Renal cortex interstitium (tissue), 11 donors: Measurements from ENCODE around the gene HBA2. TPM values are rescaled to one million over a fixed set of nuclear protein-coding genes. Genes with fewer than 3 reads are reported as not detected.

Experiments used
- DNase-seq, 11 donors: peaks; one replicate each; pipeline ENCODE4 v3.0.0-alpha.2; 2013; ENCODE audit warnings: low read depth in 9 of 11, low spot score in 4 of 11; ENCODE audit errors: extremely low read depth in 1 of 11
- polyA plus RNA-seq, 3 donors: library from polyadenylated mRNA; unstranded; fragments of 120-200 nt; gene quantifications; one replicate each; pipeline ENCODE4 v1.2.1, GENCODE V29; 2013; ENCODE audit not compliant: insufficient read length in 3 of 3

The HBA2 gene
- polyA plus RNA-seq, 3 donors, result 873 to 1,661 (median 1,303) TPM

GRCh38 chr16:212999-213398, 40.3 kb downstream of the HBA2 start:
- no peak for DNase-seq

GRCh38 chr16:220021-220420, 47.3 kb downstream of the HBA2 start:
- DNase-seq, result no peak

Other genes with a start within 250 kb of the HBA2 start
- 10 to 100 TPM; 11.4 to 14.6 (median 12.5) TPM for gene POLR3K, start 119.3 kb upstream of the HBA2 start, polyA plus RNA-seq
- 10 to 100 TPM; 36.0 to 47.0 (median 36.2) TPM for gene SNRNP25, start 119.0 kb upstream of the HBA2 start, polyA plus RNA-seq
- 10 to 100 TPM; 22.0 to 30.6 (median 25.7) TPM for gene RHBDF1, start 100.2 kb upstream of the HBA2 start, polyA plus RNA-seq
- gene MPG, start 94.7 kb upstream of the HBA2 start, polyA plus RNA-seq, result 10 to 100 TPM; 15.3 to 27.1 (median 26.7) TPM
- 10 to 100 TPM; 28.6 to 31.4 (median 31.2) TPM for gene NPRL3, start 34.2 kb upstream of the HBA2 start, polyA plus RNA-seq
- 1 to 10 TPM in 2 of 3 donors, not detected in 1; 1.4 to 1.6 TPM for gene HBZ, start 20.2 kb upstream of the HBA2 start, polyA plus RNA-seq
- 1 to 10 TPM; 5.0 to 5.2 (median 5.0) TPM for gene HBM, start 6.9 kb upstream of the HBA2 start, polyA plus RNA-seq
- gene HBA1, start 3.8 kb downstream of the HBA2 start, polyA plus RNA-seq, result 1,000 to 10,000 TPM in 1 of 3 donors, 100 to 1,000 TPM in 2; 591 to 1,202 (median 749) TPM
- gene HBQ1, start 7.6 kb downstream of the HBA2 start, polyA plus RNA-seq, result under 1 TPM; 0.67 to 0.98 (median 0.78) TPM
- 100 to 1,000 TPM; 120 to 175 (median 128) TPM for gene LUC7L, start 56.6 kb downstream of the HBA2 start, polyA plus RNA-seq
- 10 to 100 TPM; 72.6 to 86.1 (median 82.5) TPM for gene FAM234A, start 61.9 kb downstream of the HBA2 start, polyA plus RNA-seq
- gene RGS11, start 103.1 kb downstream of the HBA2 start, polyA plus RNA-seq, result 1 to 10 TPM in 2 of 3 donors, under 1 TPM in 1; 0.89 to 2.2 (median 2.0) TPM
- 1 to 10 TPM; 1.3 to 6.1 (median 2.6) TPM for gene ARHGDIG, start 107.7 kb downstream of the HBA2 start, polyA plus RNA-seq
- 1 to 10 TPM in 2 of 3 donors, under 1 TPM in 1; 0.73 to 2.5 (median 1.6) TPM for gene PDIA2, start 110.3 kb downstream of the HBA2 start, polyA plus RNA-seq
- gene AXIN1, start 179.8 kb downstream of the HBA2 start, polyA plus RNA-seq, result 10 to 100 TPM; 14.1 to 23.7 (median 22.2) TPM
- gene MRPL28, start 197.7 kb downstream of the HBA2 start, polyA plus RNA-seq, result 10 to 100 TPM; 55.3 to 90.5 (median 65.3) TPM
- gene PGAP6, start 209.1 kb downstream of the HBA2 start, polyA plus RNA-seq, result 10 to 100 TPM; 56.7 to 71.2 (median 60.6) TPM
- gene NME4, start 224.3 kb downstream of the HBA2 start, polyA plus RNA-seq, result 100 to 1,000 TPM; 108 to 146 (median 134) TPM
- 10 to 100 TPM; 20.7 to 47.6 (median 21.2) TPM for gene DECR2, start 229.0 kb downstream of the HBA2 start, polyA plus RNA-seq